ENCODE data around the gene PC.

Gene PC

GRCh38 chr11:66869567-66869870 is 88.7 kb downstream of the PC start:
- in situ Hi-C loops (cut with MboI; ENCODE audit: low sequenced_read_pairs), result no loop called here

- in situ Hi-C loops (cut with MboI; ENCODE audit: low sequenced_read_pairs), result no loop called here
Observed at GRCh38 chr11:66868726-66869566, 89.2 kb downstream of the PC start.

GRCh38 chr11:66868082-66868725 is 90.0 kb downstream of the PC start:
- in situ Hi-C loops (cut with MboI; ENCODE audit: low sequenced_read_pairs), result no loop called here

GRCh38 chr11:66867425-66868040 is 90.7 kb downstream of the PC start:
- in situ Hi-C loops (cut with MboI; ENCODE audit: low sequenced_read_pairs), result no loop called here

- in situ Hi-C loops (cut with MboI; ENCODE audit: low sequenced_read_pairs), result no loop called here
Observed at GRCh38 chr11:66866511-66866986, 91.6 kb downstream of the PC start.

GRCh38 chr11:66866007-66866406 is 92.2 kb downstream of the PC start:
- in situ Hi-C loops (cut with MboI; ENCODE audit: low sequenced_read_pairs), result no loop called here

- in situ Hi-C loops (cut with MboI; ENCODE audit: low sequenced_read_pairs), result no loop called here
Observed at GRCh38 chr11:66864924-66865697, 93.1 kb downstream of the PC start.

GRCh38 chr11:66864172-66864901 is 93.8 kb downstream of the PC start:
- in situ Hi-C loops (cut with MboI; ENCODE audit: low sequenced_read_pairs), result no loop called here

- in situ Hi-C loops (cut with MboI; ENCODE audit: low sequenced_read_pairs), result no loop called here
Observed at GRCh38 chr11:66863428-66864125, 94.6 kb downstream of the PC start.

- in situ Hi-C loops (cut with MboI; ENCODE audit: low sequenced_read_pairs), result no loop called here
Observed at GRCh38 chr11:66862559-66863037, 95.6 kb downstream of the PC start.

- in situ Hi-C loops (cut with MboI; ENCODE audit: low sequenced_read_pairs), result no loop called here
Observed at GRCh38 chr11:66861774-66862558, 96.2 kb downstream of the PC start.

- in situ Hi-C loops (cut with MboI; ENCODE audit: low sequenced_read_pairs), result no loop called here
Observed at GRCh38 chr11:66861038-66861773, 97.0 kb downstream of the PC start.

- in situ Hi-C loops (cut with MboI; ENCODE audit: low sequenced_read_pairs), result no loop called here
Observed at GRCh38 chr11:66860449-66860831, 97.7 kb downstream of the PC start.

GRCh38 chr11:66859686-66860448 is 98.3 kb downstream of the PC start:
- in situ Hi-C loops (cut with MboI; ENCODE audit: low sequenced_read_pairs), result no loop called here

GRCh38 chr11:66858939-66859685 is 99.1 kb downstream of the PC start:
- in situ Hi-C loops (cut with MboI; ENCODE audit: low sequenced_read_pairs), result no loop called here

- in situ Hi-C loops (cut with MboI; ENCODE audit: low sequenced_read_pairs), result no loop called here
Observed at GRCh38 chr11:66858186-66858938, 99.8 kb downstream of the PC start.

GRCh38 chr11:66857927-66858185 is 100.3 kb downstream of the PC start:
- in situ Hi-C loops (cut with MboI; ENCODE audit: low sequenced_read_pairs), result no loop called here

Data from HL-60/S4 (cell line).